ENCODE data around the gene UBE2D1.

The UBE2D1 gene

DNA sequence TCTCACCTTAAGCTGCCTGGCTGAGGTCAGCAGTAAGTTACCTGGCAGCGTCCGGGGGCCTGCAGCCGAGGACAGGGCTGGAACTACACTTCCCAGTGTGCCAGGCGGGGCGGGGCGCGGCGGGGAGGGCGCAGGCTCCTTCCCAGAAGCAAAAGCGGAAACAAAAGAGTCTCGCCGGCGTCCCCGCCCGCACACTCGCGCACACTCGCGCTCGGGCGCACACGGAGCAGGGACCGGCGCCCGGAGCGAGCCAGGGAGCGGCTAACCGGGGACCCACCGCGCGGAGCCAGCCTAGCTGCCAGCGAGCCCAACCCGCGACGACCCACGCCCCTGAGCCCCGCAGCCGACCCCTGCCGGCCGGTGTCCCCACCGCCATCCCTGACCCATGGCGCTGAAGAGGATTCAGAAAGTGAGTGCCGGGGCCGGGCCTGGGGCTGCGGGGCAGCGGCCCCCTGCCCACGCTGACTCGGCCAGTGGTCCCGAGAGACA lies at the start of gene UBE2D1:
Gene UBE2D1 (plus strand): TSS at position 190 of the 489 bp plus-strand sequence. CDS start 196 bp downstream, at position 386.
- TF ChIP-seq GATA3 (IDR thresholded peaks at IDR 0.05; ENCODE audit: low read depth, low read length) (no peak), GATA2 (IDR thresholded peaks at IDR 0.05; ENCODE audit: low read depth, low read length) (no peak)

DNA sequence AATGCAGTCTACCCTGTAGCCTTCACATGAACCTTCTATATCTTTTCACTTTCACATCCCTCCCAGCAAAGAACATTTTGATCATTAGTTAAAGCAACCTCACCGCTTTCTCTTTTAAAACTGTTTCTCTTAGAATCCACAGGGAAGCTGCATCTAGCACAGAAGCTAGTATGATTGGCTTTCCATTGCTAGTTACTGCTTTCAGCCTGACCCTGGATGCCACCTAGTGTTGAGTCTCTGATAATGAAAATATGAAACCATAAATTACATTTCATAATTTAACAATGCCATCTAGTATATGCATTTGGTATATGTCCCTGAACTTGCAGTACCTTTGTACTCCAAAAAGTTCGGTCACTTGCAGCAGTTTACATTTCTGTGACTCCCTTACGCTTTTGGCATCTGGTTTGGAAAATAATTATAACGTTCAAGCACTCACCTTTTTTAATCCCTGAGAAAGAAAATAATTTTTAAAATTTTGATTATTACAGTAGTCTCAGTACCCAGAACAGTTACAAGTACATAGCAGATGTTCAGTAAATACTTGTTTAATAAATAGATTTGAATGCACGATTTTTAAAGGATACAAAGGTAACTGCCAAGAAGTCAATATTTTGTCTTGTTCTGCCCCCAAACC lies 43.1 kb upstream of the UBE2D1 start:
- TF ChIP-seq GATA3 (IDR thresholded peaks at IDR 0.05; ENCODE audit: low read depth, low read length) = no peak
- TF ChIP-seq GATA2 (IDR thresholded peaks at IDR 0.05; ENCODE audit: low read depth, low read length) = no peak

GRCh38 chr10:58293989-58294388 lies 40.8 kb upstream of the UBE2D1 start:
- TF ChIP-seq GATA2 (IDR thresholded peaks at IDR 0.05; ENCODE audit: low read depth, low read length) (no peak), GATA3 (IDR thresholded peaks at IDR 0.05; ENCODE audit: low read depth, low read length) (no peak)

- TF ChIP-seq GATA3 (IDR thresholded peaks at IDR 0.05; ENCODE audit: low read depth, low read length) (no peak), GATA2 (IDR thresholded peaks at IDR 0.05; ENCODE audit: low read depth, low read length) (no peak)
These were observed 35.2 kb upstream of the UBE2D1 start for GRCh38 chr10:58299580-58299979.

GRCh38 chr10:58300676-58301075 lies 34.1 kb upstream of the UBE2D1 start:
- TF ChIP-seq GATA2 (IDR thresholded peaks at IDR 0.05; ENCODE audit: low read depth, low read length) = no peak
- no peak for TF ChIP-seq GATA3 (IDR thresholded peaks at IDR 0.05; ENCODE audit: low read depth, low read length)

GRCh38 chr10:58302254-58302653 lies 32.6 kb upstream of the UBE2D1 start:
- TF ChIP-seq GATA3 (IDR thresholded peaks at IDR 0.05; ENCODE audit: low read depth, low read length) (no peak), GATA2 (IDR thresholded peaks at IDR 0.05; ENCODE audit: low read depth, low read length) (no peak)

DNA sequence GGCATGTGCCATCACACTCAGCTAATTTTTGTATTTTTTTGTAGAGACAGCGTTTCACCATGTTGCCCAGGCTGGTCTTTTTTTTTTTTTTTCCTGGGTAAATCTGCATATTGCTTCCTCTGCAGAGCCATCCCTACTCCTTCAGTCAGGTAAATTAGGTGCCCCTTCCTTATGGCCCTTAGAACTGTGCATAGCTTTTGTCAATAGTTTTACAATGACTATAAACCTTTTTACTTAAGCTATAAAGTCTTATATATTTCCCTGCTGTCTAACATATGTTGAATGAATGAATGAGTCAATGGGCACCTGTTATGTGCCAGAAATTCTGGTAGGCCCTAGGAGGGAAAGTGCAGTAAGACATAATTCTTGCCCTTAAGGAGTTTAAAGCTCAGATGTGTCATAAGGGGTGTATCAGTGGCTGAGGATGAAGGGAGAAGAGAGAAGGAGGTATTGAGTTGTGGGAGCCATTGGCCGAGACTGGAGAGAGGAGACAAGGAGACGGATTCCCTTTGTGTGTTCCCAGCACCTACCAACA lies 30.6 kb upstream of the UBE2D1 start:
- TF ChIP-seq GATA3 (IDR thresholded peaks at IDR 0.05; ENCODE audit: low read depth, low read length) (no peak), GATA2 (IDR thresholded peaks at IDR 0.05; ENCODE audit: low read depth, low read length) (no peak)

DNA sequence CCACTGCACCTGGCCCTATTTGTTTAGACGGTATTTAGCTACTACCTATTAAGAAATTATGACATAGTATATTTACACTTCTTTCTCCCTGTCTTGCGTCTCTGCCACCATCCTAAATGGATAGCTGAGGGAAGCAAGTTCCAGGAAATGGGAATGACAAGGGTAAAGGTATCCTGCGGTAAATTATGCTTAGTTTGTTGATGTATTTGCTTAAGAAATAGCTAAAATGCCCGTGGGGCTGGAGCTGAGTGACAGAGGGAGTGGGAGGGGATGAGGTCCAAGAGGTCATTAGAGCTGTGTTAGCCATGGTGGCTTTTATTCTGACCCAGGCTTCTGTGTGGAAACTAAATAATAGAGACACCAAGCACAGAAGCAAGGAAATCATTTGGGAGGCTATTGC lies 29.0 kb upstream of the UBE2D1 start:
- TF ChIP-seq GATA3 (IDR thresholded peaks at IDR 0.05; ENCODE audit: low read depth, low read length) (no peak), GATA2 (IDR thresholded peaks at IDR 0.05; ENCODE audit: low read depth, low read length) (no peak)

DNA sequence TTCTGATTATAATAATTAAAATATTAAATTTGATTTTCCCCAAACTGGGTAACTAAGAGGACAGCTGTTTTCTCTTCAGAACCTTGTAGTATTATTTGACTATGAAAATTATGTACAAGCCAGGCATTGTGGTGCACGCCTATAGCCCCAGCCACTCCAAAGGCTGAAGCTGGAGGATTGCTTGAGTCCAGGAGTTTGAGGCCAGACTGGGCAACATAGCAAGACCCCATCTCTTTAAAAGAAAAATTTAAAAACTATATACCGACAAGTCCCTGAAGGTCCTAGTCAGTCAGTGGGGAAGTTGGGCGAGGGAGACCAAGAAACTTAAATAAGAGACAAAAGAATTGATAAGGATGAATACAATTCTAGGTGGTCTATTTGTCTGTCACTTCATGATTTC lies 27.1 kb upstream of the UBE2D1 start:
- TF ChIP-seq GATA3 (IDR thresholded peaks at IDR 0.05; ENCODE audit: low read depth, low read length) (no peak), GATA2 (IDR thresholded peaks at IDR 0.05; ENCODE audit: low read depth, low read length) (no peak)

DNA sequence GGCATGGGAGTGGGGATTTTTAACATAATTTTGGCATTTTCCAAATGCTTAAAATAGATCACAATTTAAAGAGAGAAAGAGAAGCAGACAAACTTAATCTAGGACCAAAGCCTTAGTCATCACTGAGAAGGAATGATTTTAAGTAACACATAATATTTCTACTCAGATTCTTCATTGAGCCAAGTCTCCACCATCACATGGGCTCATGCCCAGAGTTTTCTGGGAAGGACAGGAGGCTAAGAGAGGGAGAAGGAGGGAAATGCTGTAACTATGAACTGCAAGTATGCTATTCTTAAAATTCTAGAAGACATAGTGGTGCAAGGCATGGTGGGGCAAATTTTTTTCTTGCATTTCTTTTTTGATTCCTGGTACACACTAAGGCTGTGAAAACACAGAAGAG lies 23.8 kb upstream of the UBE2D1 start:
- no peak for TF ChIP-seq GATA3 (IDR thresholded peaks at IDR 0.05; ENCODE audit: low read depth, low read length)
- TF ChIP-seq GATA2 (IDR thresholded peaks at IDR 0.05; ENCODE audit: low read depth, low read length) = no peak

GRCh38 chr10:58316874-58317273 lies 17.9 kb upstream of the UBE2D1 start:
- TF ChIP-seq GATA3 (IDR thresholded peaks at IDR 0.05; ENCODE audit: low read depth, low read length) = no peak
- TF ChIP-seq GATA2 (IDR thresholded peaks at IDR 0.05; ENCODE audit: low read depth, low read length) = no peak

DNA sequence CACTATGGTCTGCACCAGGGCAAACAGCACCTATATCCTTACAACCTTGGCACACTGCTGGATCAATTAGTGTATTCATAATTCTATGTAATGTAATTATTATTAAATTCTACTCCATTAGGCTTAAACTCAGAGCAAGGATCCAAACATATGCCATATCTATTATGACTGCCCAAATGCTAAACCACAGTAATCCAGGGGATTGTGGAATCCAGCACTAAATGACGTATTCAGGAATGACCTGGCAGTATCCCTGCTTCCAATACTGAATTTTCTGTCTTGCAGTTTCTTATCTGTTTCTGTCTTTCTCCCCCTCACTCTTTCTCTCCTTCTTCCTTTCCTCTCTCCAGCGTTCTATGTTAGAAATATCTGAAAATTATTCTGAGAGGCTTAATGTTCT lies 16.5 kb upstream of the UBE2D1 start:
- TF ChIP-seq GATA3 (IDR thresholded peaks at IDR 0.05; ENCODE audit: low read depth, low read length) (no peak), GATA2 (IDR thresholded peaks at IDR 0.05; ENCODE audit: low read depth, low read length) (no peak)

GRCh38 chr10:58319599-58319998 lies 15.2 kb upstream of the UBE2D1 start:
- TF ChIP-seq GATA3 (IDR thresholded peaks at IDR 0.05; ENCODE audit: low read depth, low read length) (no peak), GATA2 (IDR thresholded peaks at IDR 0.05; ENCODE audit: low read depth, low read length) (no peak)

DNA sequence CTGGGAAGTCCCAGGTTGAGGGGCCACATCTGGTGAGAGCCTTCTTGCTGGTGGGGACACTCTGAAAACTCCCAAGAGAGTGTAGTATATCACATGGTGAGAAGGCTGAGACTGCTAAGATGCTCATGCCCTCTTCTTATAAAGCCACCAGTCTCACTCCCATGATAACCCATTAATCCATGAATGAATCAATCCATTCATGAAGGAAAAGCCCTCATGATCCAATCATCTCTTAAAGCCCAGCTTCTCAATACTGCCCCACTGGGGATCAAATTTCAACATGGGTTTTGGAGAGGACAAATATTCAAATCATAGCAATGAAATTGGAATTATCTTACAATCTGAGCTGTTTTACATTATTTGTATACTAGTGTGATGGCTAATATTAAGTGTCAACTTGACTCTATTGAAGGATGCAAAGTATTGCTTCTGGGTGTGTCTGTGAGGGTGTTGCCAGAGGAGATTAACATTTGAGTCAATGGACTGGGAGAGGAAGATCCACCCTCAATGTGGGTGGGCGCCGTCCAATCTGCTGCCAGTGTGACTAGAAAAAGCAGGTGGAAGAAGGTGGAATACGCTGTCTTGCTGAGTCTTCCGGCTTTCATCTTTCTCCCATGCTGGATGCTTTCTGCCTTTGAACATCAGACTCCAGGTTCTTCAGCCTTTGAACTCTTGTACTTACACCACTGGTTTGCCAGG lies 14.3 kb upstream of the UBE2D1 start:
- no peak for TF ChIP-seq GATA2 (IDR thresholded peaks at IDR 0.05; ENCODE audit: low read depth, low read length)
- no peak for TF ChIP-seq GATA3 (IDR thresholded peaks at IDR 0.05; ENCODE audit: low read depth, low read length)
